HG03378 (cell line): ENCODE results near the gene MMP13.
"Not testable (repeated sequence)": the region's sequence is repeated elsewhere in the genome, so short reads cannot be mapped to it uniquely, and the experiment has no call there.

Source experiments
- ATAC-seq: cut with Tn5 transposase; IDR thresholded peaks from one replicate; pipeline ENCODE4 v1.9.1; 2021; ENCODE audit warnings: mild to moderate bottlenecking, moderate library complexity; ENCODE audit not compliant: unreplicated experiment

MMP13 gene

DNA sequence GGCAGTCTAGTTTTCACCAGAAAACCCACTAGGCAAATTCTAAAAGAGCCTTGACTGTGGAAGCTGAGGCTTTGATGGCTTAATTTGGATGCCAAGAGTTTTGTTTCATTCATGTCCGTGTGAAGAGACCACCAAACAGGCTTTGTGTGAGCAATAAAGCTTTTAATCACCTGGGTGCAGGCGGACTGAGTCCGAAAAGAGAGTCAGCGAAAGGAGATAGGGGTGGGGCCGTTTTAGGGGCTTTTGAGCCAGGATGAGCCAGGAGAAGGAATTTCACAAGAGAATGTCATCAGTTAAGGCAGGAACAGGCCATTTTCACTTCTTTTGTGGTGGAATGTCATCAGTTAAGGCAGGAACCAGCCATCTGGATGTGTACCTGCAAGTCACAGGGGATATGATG is 51.6 kb downstream of the MMP13 start:
- ATAC-seq: not testable (repeated sequence)

DNA sequence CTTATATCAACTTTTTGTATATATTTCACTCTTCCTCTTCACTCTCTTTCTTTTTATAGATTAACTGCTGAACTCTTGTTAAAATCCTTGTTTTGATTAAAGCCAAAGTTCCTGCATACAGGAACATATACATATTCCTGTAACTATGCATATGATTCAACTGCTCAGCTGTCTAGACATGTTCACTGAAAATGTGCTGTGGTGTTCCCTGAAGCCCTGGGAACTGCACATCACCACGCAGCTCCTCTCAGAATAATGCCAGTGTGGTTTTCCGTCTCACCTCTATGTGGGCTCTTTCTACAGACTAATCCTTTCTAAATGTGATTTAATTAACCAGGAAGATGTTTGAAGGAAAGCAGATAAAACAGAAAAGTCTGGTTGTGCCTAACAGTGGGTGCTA is 55.2 kb downstream of the MMP13 start:
- no peak for ATAC-seq
